Chondrocyte (in vitro differentiated cells): ENCODE data around the gene PCDHB13. TPM values are rescaled to one million over a fixed set of nuclear protein-coding genes. Genes with fewer than 3 reads are reported as not detected.

Experiments
- DNase-seq: peaks from one replicate; pipeline ENCODE4 v3.0.0; 2021; ENCODE audit warnings: mixed read lengths, low spot score
- H3K27ac Mint-ChIP-seq: one replicate; pipeline ENCODE4 v1.8.0; 2021; ENCODE audit warnings: mild to moderate bottlenecking, moderate library complexity, mixed read lengths; ENCODE audit not compliant: unreplicated experiment
- H3K27me3 Mint-ChIP-seq: 2 replicates; pipeline ENCODE4 v1.8.0; 2021; ENCODE audit warnings: low read depth, mixed read lengths
- H3K36me3 Mint-ChIP-seq: 2 replicates; pipeline ENCODE4 v1.8.0; 2021; ENCODE audit warnings: low read depth, mixed read lengths
- H3K4me1 Mint-ChIP-seq: 2 replicates; pipeline ENCODE4 v1.8.0; 2021; ENCODE audit warnings: low read depth, mild to moderate bottlenecking, mixed read lengths
- H3K4me3 Mint-ChIP-seq: one replicate; pipeline ENCODE4 v1.8.0; 2021; ENCODE audit warnings: mild to moderate bottlenecking, moderate library complexity, mixed read lengths; ENCODE audit not compliant: unreplicated experiment
- H3K9me3 Mint-ChIP-seq: 2 replicates; pipeline ENCODE4 v1.8.0; 2021; ENCODE audit warnings: low read depth, mixed read lengths
- CTCF ChIP-seq: fragments of 200-600 bp; sonication (generic); IDR thresholded peaks from 2 replicates; pipeline ENCODE4 v1.5.0; 2021; ENCODE audit warnings: antibody characterized with exemption, mild to moderate bottlenecking, moderate library complexity
- total RNA-seq: library from RNA; stranded (reverse); gene quantifications from 3 replicates; pipeline ENCODE4 v1.2.1, GENCODE V29; 2021

The PCDHB13 gene
- total RNA-seq, 1 donor from 2014 or later: 2.4 TPM

- no peaks in the 10 kb centered on the region for H3K27me3 Mint-ChIP-seq
- no peaks in the 10 kb centered on the region for H3K4me1 Mint-ChIP-seq
- peaks cover 47% of the 10 kb centered on the region for H3K36me3 Mint-ChIP-seq
- H3K9me3 Mint-ChIP-seq: peaks cover 85% of the 10 kb centered on the region
- no peak for DNase-seq
- TF ChIP-seq CTCF: no peak
- no peak overlapping the region for H3K4me3 Mint-ChIP-seq
- H3K27ac Mint-ChIP-seq: no peak overlapping the region
Measured at GRCh38 chr5:141250576-141250975, 36.9 kb downstream of the PCDHB13 start.

- Mint-ChIP-seq H3K4me3 (no peak overlapping the region), H3K27me3 (no peaks in the 10 kb centered on the region), H3K36me3 (peaks cover 70% of the 10 kb centered on the region), H3K4me1 (no peaks in the 10 kb centered on the region), H3K9me3 (peaks cover 82% of the 10 kb centered on the region), H3K27ac (no peak overlapping the region)
- no peak for TF ChIP-seq CTCF
- no peak for DNase-seq
Measured at GRCh38 chr5:141258464-141258863, 44.7 kb downstream of the PCDHB13 start.

GRCh38 chr5:141258948-141259347 lies 45.2 kb downstream of the PCDHB13 start:
- peaks cover 80% of the 10 kb centered on the region for H3K9me3 Mint-ChIP-seq
- peaks cover 73% of the 10 kb centered on the region for H3K36me3 Mint-ChIP-seq
- no peak overlapping the region for H3K27ac Mint-ChIP-seq
- H3K4me3 Mint-ChIP-seq: no peak overlapping the region
- DNase-seq: no peak
- no peaks in the 10 kb centered on the region for H3K4me1 Mint-ChIP-seq
- H3K27me3 Mint-ChIP-seq: no peaks in the 10 kb centered on the region
- no peak for TF ChIP-seq CTCF

- no peak overlapping the region for H3K4me3 Mint-ChIP-seq
- H3K27ac Mint-ChIP-seq: no peak overlapping the region
- H3K27me3 Mint-ChIP-seq: no peaks in the 10 kb centered on the region
- DNase-seq: no peak
- no peaks in the 10 kb centered on the region for H3K4me1 Mint-ChIP-seq
- no peak for TF ChIP-seq CTCF
- peaks cover 76% of the 10 kb centered on the region for H3K9me3 Mint-ChIP-seq
- peaks cover 69% of the 10 kb centered on the region for H3K36me3 Mint-ChIP-seq
Measured at GRCh38 chr5:141260458-141261237, 46.9 kb downstream of the PCDHB13 start.

- Mint-ChIP-seq H3K36me3 (peaks cover 69% of the 10 kb centered on the region), H3K9me3 (peaks cover 76% of the 10 kb centered on the region), H3K4me3 (no peak overlapping the region), H3K27ac (no peak overlapping the region), H3K27me3 (no peaks in the 10 kb centered on the region), H3K4me1 (no peaks in the 10 kb centered on the region)
- no peak for TF ChIP-seq CTCF
- no peak for DNase-seq
Measured at GRCh38 chr5:141261238-141261546, 47.5 kb downstream of the PCDHB13 start.

Other genes with a start within 250 kb of the PCDHB13 start
- gene PCDHAC2, start 247.4 kb upstream of the PCDHB13 start, total RNA-seq: 4.9 to 7.1 TPM (median 6.7 TPM) in 3 replicates
- gene PCDHB1, start 162.5 kb upstream of the PCDHB13 start, total RNA-seq: 0.05 TPM in 1 of 3 replicates, not detected in the others
- 60.5 to 90.1 TPM (median 64.5 TPM) in 3 replicates for gene PCDHB2, start 119.3 kb upstream of the PCDHB13 start, total RNA-seq
- 5.6 to 12.1 TPM (median 5.6 TPM) in 3 replicates for gene PCDHB3, start 113.4 kb upstream of the PCDHB13 start, total RNA-seq
- 2.0 to 5.4 TPM (median 2.0 TPM) in 3 replicates for gene PCDHB4, start 92.1 kb upstream of the PCDHB13 start, total RNA-seq
- 6.6 to 11.4 TPM (median 10.2 TPM) in 3 replicates for gene PCDHB5, start 78.7 kb upstream of the PCDHB13 start, total RNA-seq
- gene PCDHB6, start 63.9 kb upstream of the PCDHB13 start, total RNA-seq: 1.2 to 3.1 TPM (median 1.2 TPM) in 3 replicates
- 1.1 to 2.5 TPM (median 1.2 TPM) in 3 replicates for gene PCDHB7, start 41.3 kb upstream of the PCDHB13 start, total RNA-seq
- 1.1 to 3.1 TPM (median 1.7 TPM) in 3 replicates for gene PCDHB8, start 36.1 kb upstream of the PCDHB13 start, total RNA-seq
- gene PCDHB16, start 31.5 kb upstream of the PCDHB13 start, total RNA-seq: 4.3 to 6.1 TPM (median 5.9 TPM) in 3 replicates
- gene PCDHB9, start 26.8 kb upstream of the PCDHB13 start, total RNA-seq: 3.1 to 4.8 TPM (median 3.7 TPM) in 3 replicates
- 3.8 to 5.3 TPM (median 4.3 TPM) in 3 replicates for gene PCDHB10, start 21.6 kb upstream of the PCDHB13 start, total RNA-seq
- 0.90 to 2.4 TPM (median 1.3 TPM) in 3 replicates for gene PCDHB11, start 14.3 kb upstream of the PCDHB13 start, total RNA-seq
- gene PCDHB12, start 5.2 kb upstream of the PCDHB13 start, total RNA-seq: 1.5 to 2.4 TPM (median 1.7 TPM) in 3 replicates
- gene PCDHB14, start 9.4 kb downstream of the PCDHB13 start, total RNA-seq: 2.7 to 4.9 TPM (median 4.0 TPM) in 3 replicates
- 1.7 to 4.3 TPM (median 1.9 TPM) in 3 replicates for gene PCDHB15, start 31.5 kb downstream of the PCDHB13 start, total RNA-seq
- 0.15 to 0.48 TPM (median 0.41 TPM) in 3 replicates for gene SLC25A2, start 90.1 kb downstream of the PCDHB13 start, total RNA-seq
- 66.4 to 73.3 TPM (median 69.7 TPM) in 3 replicates for gene TAF7, start 106.9 kb downstream of the PCDHB13 start, total RNA-seq
- 0.10 to 0.23 TPM (median 0.15 TPM) in 3 replicates for gene PCDHGA1, start 116.6 kb downstream of the PCDHB13 start, total RNA-seq
- 0.19 to 0.30 TPM (median 0.23 TPM) in 3 replicates for gene PCDHGA2, start 124.8 kb downstream of the PCDHB13 start, total RNA-seq
- gene PCDHGA3, start 129.9 kb downstream of the PCDHB13 start, total RNA-seq: 0.12 to 0.51 TPM (median 0.28 TPM) in 3 replicates
- 2.4 to 2.7 TPM (median 2.7 TPM) in 3 replicates for gene PCDHGB1, start 136.2 kb downstream of the PCDHB13 start, total RNA-seq
- 0.72 to 1.4 TPM (median 0.94 TPM) in 3 replicates for gene PCDHGA4, start 141.1 kb downstream of the PCDHB13 start, total RNA-seq
- gene PCDHGB2, start 146.1 kb downstream of the PCDHB13 start, total RNA-seq: 0.95 to 1.8 TPM (median 1.0 TPM) in 3 replicates
- gene PCDHGA5, start 150.2 kb downstream of the PCDHB13 start, total RNA-seq: 0.15 to 0.48 TPM (median 0.27 TPM) in 3 replicates
- 0.21 to 0.36 TPM (median 0.30 TPM) in 3 replicates for gene PCDHGB3, start 156.3 kb downstream of the PCDHB13 start, total RNA-seq
- 0.38 to 0.65 TPM (median 0.45 TPM) in 3 replicates for gene PCDHGA6, start 160.0 kb downstream of the PCDHB13 start, total RNA-seq
- 0.17 to 0.31 TPM (median 0.28 TPM) in 3 replicates for gene PCDHGA7, start 168.8 kb downstream of the PCDHB13 start, total RNA-seq
- 12.6 to 14.2 TPM (median 14.2 TPM) in 3 replicates for gene PCDHGB4, start 173.8 kb downstream of the PCDHB13 start, total RNA-seq
- 0.47 to 0.59 TPM (median 0.51 TPM) in 3 replicates for gene PCDHGA8, start 178.7 kb downstream of the PCDHB13 start, total RNA-seq
- 1.0 to 1.6 TPM (median 1.1 TPM) in 3 replicates for gene PCDHGB5, start 184.0 kb downstream of the PCDHB13 start, total RNA-seq
- 0.97 to 3.6 TPM (median 1.4 TPM) in 3 replicates for gene PCDHGA9, start 188.9 kb downstream of the PCDHB13 start, total RNA-seq
- 52.4 to 64.2 TPM (median 56.8 TPM) in 3 replicates for gene PCDHGB6, start 194.1 kb downstream of the PCDHB13 start, total RNA-seq
- gene PCDHGA10, start 199.1 kb downstream of the PCDHB13 start, total RNA-seq: 14.9 to 17.4 TPM (median 15.8 TPM) in 3 replicates
- 3.5 to 5.4 TPM (median 4.3 TPM) in 3 replicates for gene PCDHGB7, start 203.8 kb downstream of the PCDHB13 start, total RNA-seq
- gene PCDHGA11, start 207.1 kb downstream of the PCDHB13 start, total RNA-seq: 1.3 to 2.4 TPM (median 1.4 TPM) in 3 replicates
- gene PCDHGA12, start 216.6 kb downstream of the PCDHB13 start, total RNA-seq: 0.64 to 2.2 TPM (median 0.75 TPM) in 3 replicates